HEK293 (cell line): Measurements from ENCODE around the gene DNAJB11.

Experiments used
- CTCF ChIA-PET: fragments of 350-600 bp; formaldehyde crosslinking; extraction: SDS; loops from one replicate; lab custom pipeline; 2021; ENCODE audit warnings: antibody characterized with exemption; lab: Yijun Ruan, JAX
- POLR2A ChIA-PET: fragments of 300-600 bp; formaldehyde crosslinking; extraction: SDS; loops from one replicate; lab custom pipeline; 2020; ENCODE audit warnings: antibody characterized with exemption, inconsistent platforms; lab: Yijun Ruan, JAX
- H3K27ac ChIP-seq: fragments of 200-500 bp; sonication (Bioruptor generic); 2 replicates; pipeline ENCODE4 v1.5.1; 2014; ENCODE audit warnings: low read depth, low read length, control low read depth, inconsistent platforms; ENCODE audit errors: extremely low read depth
- H3K36me3 ChIP-seq, 2 experiments: fragments of 200-500 bp in 1 of 2; sonication (Bioruptor generic) in 1 of 2; 1 replicate in 1 of 2; 2 replicates in 1 of 2; pipeline ENCODE4 v1.5.1; 2014 to 2017; ENCODE audit warnings: inconsistent platforms in 2 of 2, low read length in 2 of 2; ENCODE audit not compliant: control insufficient read depth in 2 of 2, insufficient read depth in 1 of 2
- H3K4me1 ChIP-seq: fragments of 200-500 bp; sonication (Bioruptor generic); 2 replicates; pipeline ENCODE4 v1.5.1; 2014; ENCODE audit warnings: mild to moderate bottlenecking, low read length, inconsistent platforms; ENCODE audit not compliant: control insufficient read depth, insufficient read depth
- H3K4me3 ChIP-seq: 2 replicates; pipeline ENCODE4 v1.5.1; 2011; ENCODE audit warnings: low read depth, mild to moderate bottlenecking, control low read depth, low read length, moderate library complexity
- H3K9me3 ChIP-seq: fragments of 200-500 bp; sonication (Bioruptor generic); 2 replicates; pipeline ENCODE4 v1.5.1; 2014; ENCODE audit warnings: low read depth, low read length, inconsistent platforms; ENCODE audit not compliant: control insufficient read depth, insufficient read depth
- GLI4 ChIP-seq: fragments of 450-650 bp; formaldehyde crosslinking; IDR thresholded peaks from 2 replicates; pipeline ENCODE4 v1.5.1; 2016; ENCODE audit warnings: missing biosample characterization, missing genetic modification characterization
- KLF8 ChIP-seq: fragments of 450-650 bp; formaldehyde crosslinking; IDR thresholded peaks from 2 replicates; pipeline ENCODE4 v1.5.1; 2016; ENCODE audit warnings: missing biosample characterization, missing genetic modification characterization
- PRDM10 ChIP-seq: fragments of 450-650 bp; formaldehyde crosslinking; IDR thresholded peaks from 2 replicates; pipeline ENCODE4 v1.5.1; 2016; ENCODE audit warnings: missing biosample characterization, missing genetic modification characterization
- SCRT1 ChIP-seq: fragments of 450-650 bp; formaldehyde crosslinking; IDR thresholded peaks from 2 replicates; pipeline ENCODE4 v1.5.1; 2016; ENCODE audit warnings: missing biosample characterization, missing genetic modification characterization, borderline replicate concordance
- SP7 ChIP-seq: fragments of 450-650 bp; formaldehyde crosslinking; IDR thresholded peaks from 2 replicates; pipeline ENCODE4 v1.5.1; 2016; ENCODE audit warnings: missing biosample characterization, missing genetic modification characterization
- YY1 ChIP-seq: fragments of 450-650 bp; formaldehyde crosslinking; IDR thresholded peaks from 2 replicates; pipeline ENCODE4 v1.5.1; 2018; ENCODE audit warnings: missing biosample characterization, missing genetic modification characterization
- ZNF175 ChIP-seq: fragments of 450-650 bp; formaldehyde crosslinking; IDR thresholded peaks from 2 replicates; pipeline ENCODE4 v1.5.1; 2016; ENCODE audit warnings: missing biosample characterization, missing genetic modification characterization
- ZNF2 ChIP-seq: fragments of 450-650 bp; formaldehyde crosslinking; IDR thresholded peaks from 2 replicates; pipeline ENCODE4 v1.5.1; 2016; ENCODE audit warnings: missing biosample characterization, missing genetic modification characterization
- ZNF214 ChIP-seq: fragments of 450-650 bp; formaldehyde crosslinking; IDR thresholded peaks from 2 replicates; pipeline ENCODE4 v1.5.1; 2017; ENCODE audit warnings: missing biosample characterization, mild to moderate bottlenecking, missing genetic modification characterization, borderline replicate concordance
- ZNF221 ChIP-seq: fragments of 450-650 bp; formaldehyde crosslinking; IDR thresholded peaks from 2 replicates; pipeline ENCODE4 v1.5.1; 2017; ENCODE audit warnings: missing biosample characterization, missing genetic modification characterization, borderline replicate concordance
- ZNF280C ChIP-seq: fragments of 450-650 bp; formaldehyde crosslinking; IDR thresholded peaks from 2 replicates; pipeline ENCODE4 v1.5.1; 2016; ENCODE audit warnings: missing biosample characterization, missing genetic modification characterization
- ZNF280D ChIP-seq: fragments of 450-650 bp; formaldehyde crosslinking; IDR thresholded peaks from 2 replicates; pipeline ENCODE4 v1.5.1; 2016; ENCODE audit warnings: missing biosample characterization, missing genetic modification characterization
- ZNF335 ChIP-seq: fragments of 450-650 bp; formaldehyde crosslinking; conservative IDR thresholded peaks from 2 replicates; pipeline ENCODE4 v1.5.1; 2016; ENCODE audit warnings: missing biosample characterization, missing genetic modification characterization
- ZNF341 ChIP-seq: fragments of 450-650 bp; formaldehyde crosslinking; IDR thresholded peaks from 2 replicates; pipeline ENCODE4; 2016; ENCODE audit warnings: low read depth, missing biosample characterization, missing genetic modification characterization
- ZNF366 ChIP-seq: fragments of 450-650 bp; formaldehyde crosslinking; conservative IDR thresholded peaks from 2 replicates; pipeline ENCODE4 v1.5.1; 2016; ENCODE audit warnings: missing biosample characterization, missing genetic modification characterization
- ZNF404 ChIP-seq: fragments of 450-650 bp; formaldehyde crosslinking; IDR thresholded peaks from 2 replicates; pipeline ENCODE4 v1.5.1; 2017; ENCODE audit warnings: missing biosample characterization, missing genetic modification characterization
- ZNF473 ChIP-seq: fragments of 450-650 bp; formaldehyde crosslinking; IDR thresholded peaks from 2 replicates; pipeline ENCODE4 v1.5.1; 2017; ENCODE audit warnings: missing biosample characterization, missing genetic modification characterization
- ZNF501 ChIP-seq: fragments of 450-650 bp; formaldehyde crosslinking; IDR thresholded peaks from 2 replicates; pipeline ENCODE4 v1.5.1; 2016; ENCODE audit warnings: missing biosample characterization, missing genetic modification characterization
- ZNF510 ChIP-seq: fragments of 450-650 bp; formaldehyde crosslinking; IDR thresholded peaks from 2 replicates; pipeline ENCODE4 v1.5.1; 2018; ENCODE audit warnings: mild to moderate bottlenecking, missing genetic modification characterization, missing biosample characterization; ENCODE audit not compliant: insufficient replicate concordance
- ZNF514 ChIP-seq: fragments of 450-650 bp; formaldehyde crosslinking; IDR thresholded peaks from 2 replicates; pipeline ENCODE4 v1.5.1; 2016; ENCODE audit warnings: missing biosample characterization, missing genetic modification characterization
- ZNF629 ChIP-seq: fragments of 450-650 bp; formaldehyde crosslinking; IDR thresholded peaks from 2 replicates; pipeline ENCODE4 v1.5.1; 2017; ENCODE audit warnings: missing biosample characterization, missing genetic modification characterization
- ZNF654 ChIP-seq: fragments of 450-650 bp; formaldehyde crosslinking; IDR thresholded peaks from 2 replicates; pipeline ENCODE4 v1.5.1; 2016; ENCODE audit warnings: low read depth, missing biosample characterization, missing genetic modification characterization
- ZNF660 ChIP-seq: fragments of 450-650 bp; IDR thresholded peaks from 2 replicates; pipeline ENCODE4 v1.5.1; 2018; ENCODE audit warnings: missing biosample characterization, mild to moderate bottlenecking, missing genetic modification characterization
- ZSCAN5A ChIP-seq: fragments of 450-650 bp; formaldehyde crosslinking; IDR thresholded peaks from 2 replicates; pipeline ENCODE4 v1.5.1; 2016; ENCODE audit warnings: missing biosample characterization, missing genetic modification characterization

DNAJB11 gene

GRCh38 chr3:186614597-186615483 lies 44.3 kb downstream of the DNAJB11 start:
- no peak overlapping the region for H3K4me3 ChIP-seq
- no peak overlapping the region for H3K27ac ChIP-seq
- no peaks in the 10 kb centered on the region for H3K4me1 ChIP-seq
- CTCF ChIA-PET = interaction anchor here (0.6 to 5.7 kb wide), 39 partner anchors 9 to 719 kb away, joined by 3 to 59 read pairs (median 4); no protein-coding TSS in a partner anchor
- H3K36me3 ChIP-seq = no peaks in the 10 kb centered on the region
- H3K9me3 ChIP-seq = no peaks in the 10 kb centered on the region
- POLR2A ChIA-PET = interaction anchor here (1.0 kb wide), 1 partner anchor 169 kb away, joined by 5 read pairs; the partner anchor contains the start of gene EIF4A2
- peak; percentile 98 for TF ChIP-seq SCRT1
- TF ChIP-seq ZNF221 (tag by site-specific recombination) = no peak
- 0 out of 2 replicates have a peak, but pooled peaks have one; percentile 9 for TF ChIP-seq ZNF280D (tag by site-specific recombination)
- no peak for TF ChIP-seq ZSCAN5A (tag by site-specific recombination)
- peak; percentile 67 for TF ChIP-seq ZNF366 (tag by site-specific recombination)
- peak; percentile 35; the same call in 1 of the 2 replicates for TF ChIP-seq ZNF660 (tag by site-specific recombination)
- no peak for TF ChIP-seq ZNF629
- no peak for TF ChIP-seq ZNF341 (tag by site-specific recombination)
- TF ChIP-seq YY1 = no peak
- no peak for TF ChIP-seq ZNF510 (tag by site-specific recombination)
- peak; percentile 78 for TF ChIP-seq ZNF335 (tag by site-specific recombination)
- no peak for TF ChIP-seq SP7 (tag by site-specific recombination)
- peak; percentile 49; the same call in 1 of the 2 replicates for TF ChIP-seq ZNF501 (tag by site-specific recombination)
- TF ChIP-seq ZNF514 (tag by site-specific recombination) = no peak
- TF ChIP-seq ZNF214 (tag by site-specific recombination) = no peak
- TF ChIP-seq ZNF280C (tag by site-specific recombination) = no peak
- TF ChIP-seq ZNF2 (tag by site-specific recombination) = no peak
- TF ChIP-seq PRDM10 = peak; percentile 60
- TF ChIP-seq KLF8 = no peak
- TF ChIP-seq GLI4 (tag by site-specific recombination) = no peak
- TF ChIP-seq ZNF175 (tag by site-specific recombination) = no peak
- no peak for TF ChIP-seq ZNF473 (tag by site-specific recombination)
- TF ChIP-seq ZNF654 (tag by site-specific recombination) = peak; percentile 69
- no peak for TF ChIP-seq ZNF404 (tag by site-specific recombination)
